ENCODE data around the gene DECR2. TPM values are rescaled to one million over a fixed set of nuclear protein-coding genes. Genes with fewer than 3 reads are reported as not detected.
"Not testable (repeated sequence)": the region's sequence is repeated elsewhere in the genome, so short reads cannot be mapped to it uniquely, and the experiment has no call there.

The DECR2 gene
- total RNA-seq, 1 experiment from 2014 or later: 52.6 TPM

GRCh38 chr16:383326-384051 is 18.2 kb upstream of the DECR2 start:
- Mint-ChIP-seq H3K4me3 (ENCODE audit: unreplicated experiment) (peak overlapping the region; percentile 40), H3K4me1 (ENCODE audit: low read depth, unreplicated experiment) (peaks cover 10% of the 10 kb centered on the region), H3K9me3 (ENCODE audit: unreplicated experiment) (no peaks in the 10 kb centered on the region), H3K27me3 (ENCODE audit: insufficient read depth, unreplicated experiment) (no peaks in the 10 kb centered on the region), H3K36me3 (ENCODE audit: insufficient read depth, unreplicated experiment) (no peaks in the 10 kb centered on the region), H3K27ac (ENCODE audit: unreplicated experiment) (no peak overlapping the region)
- Histone ChIP-seq H3K4me1 (peaks cover 9% of the 10 kb centered on the region), H3K27me3 (replicated peaks; ENCODE audit: control insufficient read depth, insufficient read depth, low read length) (no peaks in the 10 kb centered on the region), H3K9me3 (no peaks in the 10 kb centered on the region), H3K36me3 (ENCODE audit: control insufficient read depth, insufficient read depth, low read length) (no peaks in the 10 kb centered on the region; the same call in 1 of the 2 replicates), H3K4me3 (ENCODE audit: low read depth, low read length) (no peak overlapping the region)
- no TSS peak for BruUV-seq (replicated peaks)
- peak in 1 of 2 experiments; percentile 39 for DNase-seq
- no peak for TF ChIP-seq CTCF (IDR thresholded peaks at IDR 0.05; ENCODE audit: insufficient read depth in 1 of 2, low read depth in 1 of 2, low read length in 1 of 2, severe bottlenecking in 1 of 2, unreplicated experiment in 1 of 2)
- POLR2A ChIA-PET: no interaction called here
- CTCF ChIA-PET: interaction anchor here (0.6 kb wide), 1 partner anchor 31 kb away, joined by 3 read pairs; no protein-coding TSS in a partner anchor
- intact Hi-C loops (cut with micrococcal nuclease; ENCODE audit: unreplicated experiment): no loop called here

DNA sequence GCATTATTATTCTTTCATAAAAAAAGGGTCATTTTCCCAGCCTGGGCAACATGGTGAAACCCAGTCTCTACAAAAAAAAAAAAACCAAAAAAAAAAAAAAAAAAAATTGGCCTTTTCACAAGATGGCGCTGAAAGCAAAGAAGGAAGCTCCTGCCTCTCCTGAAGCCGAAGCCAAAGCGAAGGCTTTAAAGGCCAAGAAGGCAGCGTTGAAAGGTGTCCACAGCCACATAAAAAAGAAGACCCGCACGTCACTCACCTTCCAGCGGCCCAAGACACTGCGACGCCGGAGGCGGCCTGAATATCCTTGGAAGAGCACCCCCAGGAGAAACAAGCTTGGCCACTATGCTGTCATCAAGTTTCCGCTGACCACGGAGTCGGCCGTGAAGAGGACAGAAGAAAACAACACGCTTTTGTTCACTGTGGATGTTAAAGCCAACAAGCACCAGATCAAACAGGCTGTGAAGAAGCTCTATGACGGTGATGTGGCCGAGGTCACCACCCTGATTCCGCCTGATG is 15.0 kb upstream of the DECR2 start:
- peaks cover 4% of the 10 kb centered on the region for H3K36me3 Mint-ChIP-seq (ENCODE audit: insufficient read depth, unreplicated experiment)
- no peaks in the 10 kb centered on the region for H3K27me3 Mint-ChIP-seq (ENCODE audit: insufficient read depth, unreplicated experiment)
- H3K9me3 Mint-ChIP-seq (ENCODE audit: unreplicated experiment): no peaks in the 10 kb centered on the region
- CTCF ChIA-PET: interaction anchor here (0.6 to 1.0 kb wide), 6 partner anchors 15 to 184 kb away, joined by 3 to 9 read pairs (median 5); no protein-coding TSS in a partner anchor
- Histone ChIP-seq H3K9me3 (no peaks in the 10 kb centered on the region), H3K27me3 (replicated peaks; ENCODE audit: control insufficient read depth, insufficient read depth, low read length) (no peaks in the 10 kb centered on the region), H3K4me1 (peaks cover 18% of the 10 kb centered on the region), H3K4me3 (ENCODE audit: low read depth, low read length) (no peak overlapping the region), H3K36me3 (ENCODE audit: control insufficient read depth, insufficient read depth, low read length) (no peaks in the 10 kb centered on the region; the same call in 1 of the 2 replicates)
- peak in 1 of 2 experiments; percentile 34 for DNase-seq
- peaks cover 20% of the 10 kb centered on the region for H3K4me1 Mint-ChIP-seq (ENCODE audit: low read depth, unreplicated experiment)
- H3K4me3 Mint-ChIP-seq (ENCODE audit: unreplicated experiment): no peak overlapping the region
- no peak for TF ChIP-seq CTCF (IDR thresholded peaks at IDR 0.05; ENCODE audit: insufficient read depth in 1 of 2, low read depth in 1 of 2, low read length in 1 of 2, severe bottlenecking in 1 of 2, unreplicated experiment in 1 of 2)
- POLR2A ChIA-PET: no interaction called here
- intact Hi-C loops (cut with micrococcal nuclease; ENCODE audit: unreplicated experiment): loop anchor here (5.0 kb wide), 1 partner anchor 111 kb away; no protein-coding TSS in a partner anchor
- H3K27ac Mint-ChIP-seq (ENCODE audit: unreplicated experiment): no peak overlapping the region
- no TSS peak for BruUV-seq (replicated peaks)

DNA sequence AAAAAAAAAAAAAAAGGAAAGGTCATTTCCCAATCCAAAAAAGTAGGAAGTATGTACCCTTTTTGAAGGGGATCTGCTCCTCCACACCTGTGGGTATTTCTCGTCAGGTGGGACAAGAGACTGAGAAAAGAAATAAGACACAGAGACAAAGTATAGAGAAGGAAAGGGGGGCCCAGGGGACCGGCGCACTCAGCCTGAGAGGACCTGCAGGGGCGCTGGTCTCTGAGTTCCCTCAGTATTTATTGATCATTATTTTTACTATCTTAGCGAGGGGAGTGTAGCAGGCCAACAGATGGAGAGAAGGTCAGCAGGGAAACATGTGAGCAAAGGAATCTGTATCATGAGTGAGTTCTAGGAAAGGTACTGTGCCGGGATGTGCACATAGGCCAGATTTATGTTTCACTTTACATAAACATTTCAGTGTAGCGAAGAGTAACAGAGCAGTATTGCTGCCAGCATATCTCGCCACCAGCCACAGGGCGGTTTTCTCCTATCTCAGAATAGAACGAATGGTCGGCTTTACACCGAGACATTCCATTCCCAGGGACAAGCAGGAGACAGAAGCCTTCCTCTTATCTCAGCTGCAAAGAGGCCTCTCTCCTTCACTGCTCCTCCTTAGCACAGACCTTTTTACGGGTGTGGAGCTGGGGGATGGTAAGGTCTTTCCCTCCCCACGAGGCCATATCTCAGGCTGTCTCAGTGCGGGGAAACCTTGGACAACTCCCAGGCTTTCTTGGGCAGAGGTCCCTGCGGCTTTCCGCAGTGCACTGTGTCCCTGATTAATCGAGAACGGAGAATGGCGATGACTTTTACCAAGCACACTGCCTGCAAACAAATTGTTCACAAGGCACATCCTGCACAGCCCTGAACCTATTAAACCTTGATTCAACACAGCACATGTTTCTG is 13.7 kb upstream of the DECR2 start:
- H3K9me3 ChIP-seq; H3K36me3 ChIP-seq (ENCODE audit: control insufficient read depth, insufficient read depth, low read length); H3K36me3 Mint-ChIP-seq (ENCODE audit: insufficient read depth, unreplicated experiment); H3K27me3 Mint-ChIP-seq (ENCODE audit: insufficient read depth, unreplicated experiment); H3K27me3 ChIP-seq (replicated peaks; ENCODE audit: control insufficient read depth, insufficient read depth, low read length); BruUV-seq (replicated peaks); POLR2A ChIA-PET; H3K9me3 Mint-ChIP-seq (ENCODE audit: unreplicated experiment): not testable (repeated sequence)
- H3K4me3 ChIP-seq (ENCODE audit: low read depth, low read length): 0 out of 2 replicates have a peak overlapping the region, but pooled peaks have one; percentile 15
- CTCF ChIA-PET: interaction anchor here (0.7 kb wide), 1 partner anchor 8 kb away, joined by 3 read pairs; no protein-coding TSS in a partner anchor
- Mint-ChIP-seq H3K27ac (ENCODE audit: unreplicated experiment) (peak overlapping the region; percentile 79), H3K4me3 (ENCODE audit: unreplicated experiment) (peak overlapping the region; percentile 56), H3K4me1 (ENCODE audit: low read depth, unreplicated experiment) (peaks cover 20% of the 10 kb centered on the region)
- H3K4me1 ChIP-seq: peaks cover 18% of the 10 kb centered on the region
- intact Hi-C loops (cut with micrococcal nuclease; ENCODE audit: unreplicated experiment): loop anchor here (5.0 kb wide), 1 partner anchor 109 kb away; no protein-coding TSS in a partner anchor
- DNase-seq: peak; percentile 46 to 75
- TF ChIP-seq CTCF (IDR thresholded peaks at IDR 0.05; ENCODE audit: insufficient read depth in 1 of 2, low read depth in 1 of 2, low read length in 1 of 2, severe bottlenecking in 1 of 2, unreplicated experiment in 1 of 2): peak in 1 of 2 experiments; percentile 27
